ENCODE results near the gene FMN1. TPM values are rescaled to one million over a fixed set of nuclear protein-coding genes. Genes with fewer than 3 reads are reported as not detected.
A peak's percentile ranks its signal among the peaks of the same experiment; 100 is the strongest.

FMN1 gene
- total and polyA plus RNA-seq, 2 experiments from 2014 or later = 0.53 to 1.8 TPM

GRCh38 chr15:33016405-33017024 is 178.0 kb downstream of the FMN1 start:
- TF ChIP-seq CTCF (IDR thresholded peaks at IDR 0.05; ENCODE audit: low read depth, low read length) = no peak

GRCh38 chr15:33014586-33014985 is 179.9 kb downstream of the FMN1 start:
- no peak for TF ChIP-seq CTCF (IDR thresholded peaks at IDR 0.05; ENCODE audit: low read depth, low read length)
- H3K9me3 ChIP-seq (ENCODE audit: low read depth) = no peaks in the 10 kb centered on the region
- H3K27me3 ChIP-seq = no peaks in the 10 kb centered on the region
- H3K27ac ChIP-seq = no peak overlapping the region
- H3K36me3 ChIP-seq = no peaks in the 10 kb centered on the region
- no peaks in the 10 kb centered on the region for H3K4me1 ChIP-seq (ENCODE audit: low read depth)
- no peak for DNase-seq (ENCODE audit: low read depth in 1 of 2, low spot score in 1 of 2)
- no peak overlapping the region for H3K4me3 ChIP-seq

More at GRCh38 chr15:33016405-33017024, 178.0 kb downstream of the FMN1 start:
- DNase-seq (ENCODE audit: low read depth in 1 of 2, low spot score in 1 of 2) = no peak
- Histone ChIP-seq H3K36me3 (no peaks in the 10 kb centered on the region), H3K4me3 (no peak overlapping the region), H3K9me3 (ENCODE audit: low read depth) (no peaks in the 10 kb centered on the region), H3K27ac (no peak overlapping the region), H3K4me1 (ENCODE audit: low read depth) (no peaks in the 10 kb centered on the region), H3K27me3 (no peaks in the 10 kb centered on the region)

- Histone ChIP-seq H3K36me3 (no peaks in the 10 kb centered on the region), H3K4me3 (no peak overlapping the region), H3K4me1 (ENCODE audit: low read depth) (no peaks in the 10 kb centered on the region), H3K9me3 (ENCODE audit: low read depth) (no peaks in the 10 kb centered on the region), H3K27me3 (no peaks in the 10 kb centered on the region), H3K27ac (no peak overlapping the region)
- peak in 1 of 2 donors; percentile 43 for DNase-seq (ENCODE audit: low read depth in 1 of 2, low spot score in 1 of 2)
- no peak for TF ChIP-seq CTCF (IDR thresholded peaks at IDR 0.05; ENCODE audit: low read depth, low read length)
Measured at GRCh38 chr15:33013827-33014445, 180.6 kb downstream of the FMN1 start.

GRCh38 chr15:33011976-33012375 is 182.5 kb downstream of the FMN1 start:
- peaks cover 15% of the 10 kb centered on the region for H3K4me1 ChIP-seq (ENCODE audit: low read depth)
- TF ChIP-seq CTCF (IDR thresholded peaks at IDR 0.05; ENCODE audit: low read depth, low read length) = no peak
- no peak for DNase-seq (ENCODE audit: low read depth in 1 of 2, low spot score in 1 of 2)
- H3K27me3 ChIP-seq = no peaks in the 10 kb centered on the region
- no peaks in the 10 kb centered on the region for H3K36me3 ChIP-seq
- no peak overlapping the region for H3K27ac ChIP-seq
- H3K9me3 ChIP-seq (ENCODE audit: low read depth) = no peaks in the 10 kb centered on the region
- H3K4me3 ChIP-seq = no peak overlapping the region

GRCh38 chr15:33009603-33010002 is 184.9 kb downstream of the FMN1 start:
- H3K4me3 ChIP-seq = no peak overlapping the region
- H3K27ac ChIP-seq = no peak overlapping the region
- H3K36me3 ChIP-seq = no peaks in the 10 kb centered on the region
- no peaks in the 10 kb centered on the region for H3K9me3 ChIP-seq (ENCODE audit: low read depth)
- H3K4me1 ChIP-seq (ENCODE audit: low read depth) = peaks cover 15% of the 10 kb centered on the region
- H3K27me3 ChIP-seq = no peaks in the 10 kb centered on the region
- no peak for TF ChIP-seq CTCF (IDR thresholded peaks at IDR 0.05; ENCODE audit: low read depth, low read length)
- no peak for DNase-seq (ENCODE audit: low read depth in 1 of 2, low spot score in 1 of 2)

All from cardiac muscle cell (in vitro differentiated cells and primary cell).